ENCODE results near the gene BPHL.
"Not testable (repeated sequence)": the region's sequence is repeated elsewhere in the genome, so short reads cannot be mapped to it uniquely, and the experiment has no call there.

The BPHL gene

GRCh38 chr6:3181105-3181504, 62.6 kb downstream of the BPHL start:
- Histone ChIP-seq H3K4me3 (no peak overlapping the region), H3K27ac (no peak overlapping the region)
- TF ChIP-seq CTCF (IDR thresholded peaks at IDR 0.05): no peak
- DNase-seq (ENCODE audit: low spot score): no peak

GRCh38 chr6:3183066-3183465, 64.6 kb downstream of the BPHL start:
- H3K4me3 ChIP-seq: no peak overlapping the region
- no peak for TF ChIP-seq CTCF (IDR thresholded peaks at IDR 0.05)
- DNase-seq (ENCODE audit: low spot score): no peak
- no peak overlapping the region for H3K27ac ChIP-seq

- no peak for DNase-seq (ENCODE audit: low spot score)
- Histone ChIP-seq H3K4me3 (no peak overlapping the region), H3K27ac (no peak overlapping the region)
- no peak for TF ChIP-seq CTCF (IDR thresholded peaks at IDR 0.05)
Observed at GRCh38 chr6:3186974-3187382, 68.5 kb downstream of the BPHL start.

DNA sequence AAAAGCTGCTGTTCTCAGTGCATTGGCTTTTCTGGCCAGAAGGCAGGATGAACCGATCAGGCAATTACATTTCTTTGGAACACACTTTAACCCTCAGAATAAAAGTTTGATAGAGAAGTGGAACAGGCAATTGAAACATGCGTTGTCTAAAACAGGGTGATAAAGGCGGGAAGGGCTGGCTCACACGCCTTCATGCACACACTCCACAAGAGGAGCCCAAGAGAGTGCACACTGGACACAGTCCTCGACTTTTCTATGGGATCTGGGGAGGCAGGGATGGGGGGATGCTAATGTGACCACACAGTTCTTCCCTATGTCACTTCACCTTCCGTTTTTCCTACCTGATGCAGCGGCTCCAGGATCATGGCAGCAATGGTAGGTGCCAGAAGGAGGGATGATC, 69.8 kb downstream of the BPHL start:
- no peak for DNase-seq (ENCODE audit: low spot score)
- H3K4me3 ChIP-seq: no peak overlapping the region
- H3K27ac ChIP-seq: no peak overlapping the region
- no peak for TF ChIP-seq CTCF (IDR thresholded peaks at IDR 0.05)

- DNase-seq (ENCODE audit: low spot score); H3K27ac ChIP-seq: not testable (repeated sequence)
Observed at GRCh38 chr6:3189192-3189591, 70.7 kb downstream of the BPHL start.

DNA sequence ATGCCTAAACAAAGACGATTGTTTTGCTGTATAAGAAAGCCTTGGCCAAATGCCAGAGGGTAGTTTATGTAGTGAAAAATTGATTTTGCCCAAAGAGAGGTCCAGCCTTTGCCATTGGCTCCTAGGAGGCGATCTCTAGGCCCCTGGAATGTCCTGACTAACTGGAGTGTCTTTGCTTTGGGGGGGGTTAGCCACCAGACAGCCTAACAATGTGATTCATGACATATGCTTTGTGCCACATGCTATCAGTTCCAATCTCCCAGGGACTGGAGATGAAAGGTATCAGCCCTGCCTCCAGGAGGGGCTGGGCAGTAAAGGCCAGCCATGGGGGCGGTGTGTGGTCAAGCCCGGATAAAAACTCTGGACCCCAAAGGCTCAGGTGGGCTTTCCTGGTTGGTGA, 71.5 kb downstream of the BPHL start:
- no peak overlapping the region for H3K27ac ChIP-seq
- DNase-seq (ENCODE audit: low spot score): no peak
- TF ChIP-seq CTCF (IDR thresholded peaks at IDR 0.05): no peak
- no peak overlapping the region for H3K4me3 ChIP-seq

More at GRCh38 chr6:3189192-3189591, 70.7 kb downstream of the BPHL start:
- H3K4me3 ChIP-seq: not testable (repeated sequence)

GRCh38 chr6:3190779-3191178, 72.3 kb downstream of the BPHL start:
- no peak overlapping the region for H3K4me3 ChIP-seq
- no peak for DNase-seq (ENCODE audit: low spot score)
- H3K27ac ChIP-seq: no peak overlapping the region
- TF ChIP-seq CTCF (IDR thresholded peaks at IDR 0.05): no peak
